K562 (cell line): Measurements from ENCODE around the gene MAP3K7. TPM values are rescaled to one million over a fixed set of nuclear protein-coding genes. Genes with fewer than 3 reads are reported as not detected.

ENCODE experiments used
- ATAC-seq: fragments of 200-7000 bp; cut with Tn5 transposase; 3 replicates; pipeline ENCODE4 v1.9.1; 2020; ENCODE audit warnings: moderate library complexity
- BruUV-seq: library from RNA; stranded (reverse); fragments of 400-500 nt; replicated peaks from 2 replicates; lab custom pipeline; 2021; lab: Mats Ljungman, UMichigan
- CTCF ChIA-PET: fragments of 300-600 bp; formaldehyde crosslinking; extraction: SDS; loops from one replicate; lab custom pipeline; 2021; ENCODE audit warnings: low intra/inter-chr PET ratio; lab: Yijun Ruan, JAX
- POLR2A ChIA-PET: fragments of 300-600, 350-650 bp; sonication (Branson Sonifier 250); formaldehyde crosslinking; extraction: SDS; loops from one replicate; lab custom pipeline; 2021; ENCODE audit warnings: antibody characterized with exemption, inconsistent platforms; lab: Yijun Ruan, JAX
- DNase-seq, 4 experiments: peaks; one replicate each; pipeline versions ENCODE4 v3.0.0 to v3.0.0-alpha.2; 2011 to 2018; ENCODE audit warnings: low spot score in 3 of 4, mixed read lengths in 3 of 4; ENCODE audit errors: extremely low read depth in 1 of 4
- FAIRE-seq: peaks from 2 replicates; lab custom pipeline; 2011; peaks lifted over from hg19 to GRCh38; lab: Jason Lieb, UNC
- H2AFZ ChIP-seq: 2 replicates; pipeline ENCODE4 v1.6.0; 2011; ENCODE audit warnings: low read depth, low read length, control low read depth, inconsistent platforms
- H3K27ac ChIP-seq: fragments of 200-600 bp; 3 replicates; pipeline ENCODE4 v1.8.0; 2011; ENCODE audit warnings: low read depth, mild to moderate bottlenecking, control low read depth, inconsistent platforms, low read length, moderate library complexity, mixed read lengths; ENCODE audit errors: extremely low read depth
- H3K27me3 ChIP-seq, 2 experiments: fragments of 300-600 bp in 1 of 2; 2 replicates in 1 of 2; 3 replicates in 1 of 2; pipeline versions ENCODE4 v1.6.0 to v1.8.0; 2011; ENCODE audit warnings: inconsistent platforms in 2 of 2, low read length in 2 of 2, mild to moderate bottlenecking in 1 of 2, mixed read lengths in 1 of 2, moderate library complexity in 1 of 2; ENCODE audit not compliant: control insufficient read depth in 2 of 2, insufficient read depth in 2 of 2
- H3K36me3 ChIP-seq: fragments of 300-600 bp; 3 replicates; pipeline ENCODE4 v1.8.0; 2011; ENCODE audit warnings: mild to moderate bottlenecking, low read length, inconsistent platforms; ENCODE audit not compliant: control insufficient read depth, insufficient read depth
- H3K4me1 ChIP-seq, 2 experiments: fragments of 200-600 bp in 1 of 2; replicated peaks in 1 of 2; 2 replicates in 1 of 2; 3 replicates in 1 of 2; pipeline versions ENCODE4 v1.5.1 to v1.8.0; 2011; ENCODE audit warnings: inconsistent platforms in 2 of 2, low read length in 2 of 2, mild to moderate bottlenecking in 1 of 2, mixed read lengths in 1 of 2, moderate library complexity in 1 of 2; ENCODE audit not compliant: control insufficient read depth in 2 of 2, insufficient read depth in 2 of 2
- H3K4me2 ChIP-seq: 2 replicates; pipeline ENCODE4 v1.6.1; 2011; ENCODE audit warnings: low read length, control low read depth, inconsistent platforms, mixed read lengths; ENCODE audit not compliant: insufficient read depth
- H3K4me3 ChIP-seq: fragments of 200-600 bp; sonication (generic), shearing (Covaris generic); 2 replicates; pipeline ENCODE4 v1.5.1; 2016; ENCODE audit warnings: control low read depth, inconsistent platforms
- H3K79me2 ChIP-seq: fragments of 200-600 bp; 3 replicates; pipeline ENCODE4 v1.8.0; 2011; ENCODE audit warnings: low read length, inconsistent platforms; ENCODE audit not compliant: control insufficient read depth, insufficient read depth
- H3K9ac ChIP-seq, 2 experiments: 2 replicates each; pipeline versions ENCODE4 v1.6.0 to v1.6.1; 2011; ENCODE audit warnings: low read depth in 2 of 2, low read length in 2 of 2, control low read depth in 1 of 2, inconsistent platforms in 1 of 2, mild to moderate bottlenecking in 1 of 2, mixed read lengths in 1 of 2; ENCODE audit not compliant: insufficient read depth in 1 of 2
- H3K9me1 ChIP-seq: one replicate; pipeline ENCODE4 v1.6.0; 2011; ENCODE audit warnings: inconsistent platforms, mild to moderate bottlenecking, low read length, moderate library complexity; ENCODE audit not compliant: control insufficient read depth, insufficient read depth
- H3K9me3 ChIP-seq: replicated peaks from 2 replicates; pipeline ENCODE4 v1.5.1; 2011; ENCODE audit warnings: low read depth, low read length, inconsistent platforms; ENCODE audit not compliant: control insufficient read depth, insufficient read depth
- H4K20me1 ChIP-seq: replicated peaks from 2 replicates; pipeline ENCODE4 v1.6.1; 2011; ENCODE audit warnings: low read length, inconsistent platforms, mixed read lengths; ENCODE audit not compliant: control insufficient read depth, insufficient read depth
- CBX2 ChIP-seq: fragments of 200-600 bp; sonication (generic); IDR thresholded peaks from one replicate; pipeline ENCODE4 v1.6.1; 2012; ENCODE audit warnings: mild to moderate bottlenecking, low read length, inconsistent platforms; ENCODE audit not compliant: insufficient read depth, poor library complexity, severe bottlenecking
- EGR1 ChIP-seq: fragments of 450-650 bp; conservative IDR thresholded peaks from 2 replicates; pipeline ENCODE4 v1.6.1; 2017; ENCODE audit warnings: mild to moderate bottlenecking
- EZH2 ChIP-seq: IDR thresholded peaks from 2 replicates; pipeline ENCODE4 v1.6.1; 2012; ENCODE audit warnings: low read depth, mild to moderate bottlenecking, inconsistent platforms, low read length, borderline replicate concordance
- LCOR ChIP-seq: sonication (generic); formaldehyde crosslinking; IDR thresholded peaks from 2 replicates; pipeline ENCODE4 v1.8.0; 2022; ENCODE audit warnings: mild to moderate bottlenecking, missing genetic modification reagents
- PKNOX1 ChIP-seq: fragments of 450-650 bp; IDR thresholded peaks from 2 replicates; pipeline ENCODE4 v1.6.1; 2016
- TRIM28 ChIP-seq: fragments of 450-650 bp; IDR thresholded peaks from 2 replicates; pipeline ENCODE4 v1.6.1; 2017
- ZNF589 ChIP-seq: fragments of 200-800 bp; sonication (Bioruptor generic); IDR thresholded peaks from 2 replicates; pipeline ENCODE4 v1.6.1; 2016; ENCODE audit warnings: low read depth, missing genetic modification characterization, missing compliant biosample characterization
- WGBS: fragments of 100-300 bp; shearing (Covaris generic); methylation state at CpG from one replicate; pipeline ENCODE4 v1.1.6; 2016; ENCODE audit warnings: low coverage, mixed read lengths; ENCODE audit not compliant: insufficient coverage; ENCODE audit errors: missing lambda C conversion rate; 5-methylcytosine and 5-hydroxymethylcytosine counted together
- in situ Hi-C: fragments of 300-500 bp; cut with MboI; formaldehyde crosslinking; loops from 4 replicates; pipeline ENCODE4 v1.15.0; 2018; ENCODE audit warnings: inconsistent platforms, mixed read lengths
- intact Hi-C: fragments of 100-400 bp; cut with micrococcal nuclease; formaldehyde crosslinking; loops from 2 replicates; pipeline ENCODE4 v1.14.2; 2022
- polyA plus RNA-seq, 8 experiments: library from polyadenylated mRNA; depleted of rRNA in 4 of 8; stranded (reverse) in 5 of 8; unstranded in 3 of 8; fragments of >200 nt; fragmentation: Nextera tagmentation in 2 of 8; fragmentation: Illumina TruSeq in 1 of 8; extraction: Ambion mirVana in 2 of 8; extraction: Trizol in 1 of 8; gene quantifications; 2 replicates each; pipeline versions ENCODE4 v1.2.1 to v1.2.3, GENCODE V29; 2011 to 2014; ENCODE audit warnings: inconsistent platforms in 1 of 8, missing spikeins in 1 of 8
- total RNA-seq, 7 experiments: library from RNA; depleted of rRNA in 6 of 7; stranded (reverse); fragments of >200 nt in 6 of 7; fragmentation: Illumina TruSeq in 2 of 7; extraction: Trizol in 2 of 7; gene quantifications; 2 replicates each; pipeline versions ENCODE4 v1.2.1 to v1.2.3, GENCODE V29; 2011 to 2021; ENCODE audit warnings: low replicate concordance in 1 of 7
- TF ChIP-seq, protein P1 (sequence below): fragments of 450-650 bp; formaldehyde crosslinking; IDR thresholded peaks from 2 replicates; pipeline ENCODE4 v1.4.0; 2020; ENCODE audit warnings: mild to moderate bottlenecking, moderate library complexity
- TF ChIP-seq, protein P2 (sequence below): sonication (generic); formaldehyde crosslinking; IDR thresholded peaks from 2 replicates; pipeline ENCODE4 v1.9.0; 2022; ENCODE audit warnings: mild to moderate bottlenecking, missing genetic modification reagents

The MAP3K7 gene
- total and polyA plus RNA-seq, 9 of the 15 experiments (the other 6 are each of a cell fraction or from before 2014, with no cell fraction given): 13.4 to 60.9 (median 34.8) TPM

- no TSS peak for BruUV-seq
Observed at GRCh38 chr6:90480666-90481065, 106.2 kb downstream of the MAP3K7 start.

More at GRCh38 chr6:90480666-90481065, 106.2 kb downstream of the MAP3K7 start:
- TF ChIP-seq ZNF589 (CRISPR knock-in tag) (no peak), LCOR (no peak), EGR1 (no peak), PKNOX1 (no peak), EZH2 (no peak), TRIM28 (no peak), CBX2 (no peak)
- TF ChIP-seq, protein P1, sequence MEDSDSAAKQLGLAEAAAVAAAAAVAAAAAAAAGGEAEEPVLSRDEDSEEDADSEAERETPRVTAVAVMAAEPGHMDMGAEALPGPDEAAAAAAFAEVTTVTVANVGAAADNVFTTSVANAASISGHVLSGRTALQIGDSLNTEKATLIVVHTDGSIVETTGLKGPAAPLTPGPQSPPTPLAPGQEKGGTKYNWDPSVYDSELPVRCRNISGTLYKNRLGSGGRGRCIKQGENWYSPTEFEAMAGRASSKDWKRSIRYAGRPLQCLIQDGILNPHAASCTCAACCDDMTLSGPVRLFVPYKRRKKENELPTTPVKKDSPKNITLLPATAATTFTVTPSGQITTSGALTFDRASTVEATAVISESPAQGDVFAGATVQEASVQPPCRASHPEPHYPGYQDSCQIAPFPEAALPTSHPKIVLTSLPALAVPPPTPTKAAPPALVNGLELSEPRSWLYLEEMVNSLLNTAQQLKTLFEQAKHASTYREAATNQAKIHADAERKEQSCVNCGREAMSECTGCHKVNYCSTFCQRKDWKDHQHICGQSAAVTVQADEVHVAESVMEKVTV (CRISPR knock-in tag): no peak
- TF ChIP-seq, protein P2, sequence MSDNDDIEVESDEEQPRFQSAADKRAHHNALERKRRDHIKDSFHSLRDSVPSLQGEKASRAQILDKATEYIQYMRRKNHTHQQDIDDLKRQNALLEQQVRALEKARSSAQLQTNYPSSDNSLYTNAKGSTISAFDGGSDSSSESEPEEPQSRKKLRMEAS (CRISPR knock-in tag): no peak
- Histone ChIP-seq H3K36me3 (no peaks in the 10 kb centered on the region), H3K27me3 (no peaks in the 10 kb centered on the region; a peak in 1 of 5 replicates), H3K9me1 (no peaks in the 10 kb centered on the region), H2AFZ (no peak overlapping the region), H4K20me1 (no peaks in the 10 kb centered on the region), H3K27ac (no peak overlapping the region), H3K4me2 (no peak overlapping the region), H3K4me3 (no peak overlapping the region), H3K4me1 (peaks cover 0 to 12% of the 10 kb centered on the region in 2 experiments; a peak in 3 of 5 replicates), H3K9me3 (no peaks in the 10 kb centered on the region), H3K79me2 (no peaks in the 10 kb centered on the region), H3K9ac (no peak overlapping the region)
- intact Hi-C loops: no loop called here
- ChIA-PET POLR2A (no interaction called here), CTCF (interaction anchor here (1.8 kb wide), 1 partner anchor 193 kb away, joined by 6 read pairs; no protein-coding TSS in a partner anchor)
- in situ Hi-C loops: no loop called here
- FAIRE-seq (no peak), DNase-seq (no peak), ATAC-seq (no peak)
- WGBS: 31% methylated on average over 4 of the region's 4 CpGs
